COLO668 (cell line): ENCODE data around the gene KLC4.

Source experiments
- DNase-seq: peaks from one replicate; lab custom pipeline; 2025; ENCODE audit not compliant: unreplicated experiment; lab: John Stamatoyannopoulos, UW

KLC4 gene

GRCh38 chr6:43120944-43121913, 61.8 kb downstream of the KLC4 start:
- DNase-seq = no peak

- no peak for DNase-seq
Observed at GRCh38 chr6:43122146-43122545, 62.7 kb downstream of the KLC4 start.

- DNase-seq = no peak
Observed at GRCh38 chr6:43123461-43124314, 64.3 kb downstream of the KLC4 start.

GRCh38 chr6:43124481-43124880, 65.0 kb downstream of the KLC4 start:
- DNase-seq = no peak
